ENCODE data around the gene DMBT1. TPM values are rescaled to one million over a fixed set of nuclear protein-coding genes. Genes with fewer than 3 reads are reported as not detected.
A peak's percentile ranks its signal among the peaks of the same experiment; 100 is the strongest.

The DMBT1 gene
- total RNA-seq, 2 experiments from 2014 or later, result not detected

DNA sequence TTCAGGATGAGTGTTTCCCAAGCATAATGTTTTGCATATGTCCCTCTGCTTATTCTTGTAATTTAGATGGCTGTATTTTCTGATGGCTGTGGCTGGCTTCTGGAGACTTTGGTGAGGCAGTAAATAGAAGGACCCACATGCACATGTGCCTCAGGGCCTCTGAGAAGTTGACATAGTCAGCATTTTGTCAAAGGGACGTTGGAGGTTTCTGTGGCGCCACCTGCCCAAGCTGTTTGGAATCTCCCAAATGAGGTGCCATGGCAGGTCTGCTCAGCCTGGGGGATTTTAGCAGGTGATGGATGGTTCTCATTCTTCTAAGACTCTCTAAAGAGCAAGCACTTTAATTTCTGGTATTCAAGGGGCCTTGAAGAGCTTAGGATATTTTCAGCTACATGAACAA lies 109.3 kb downstream of the DMBT1 start:
- no peak overlapping the region for H3K27ac ChIP-seq (ENCODE audit: low read depth, low read length, poor library complexity, severe bottlenecking)
- no peaks in the 10 kb centered on the region for H4K20me1 ChIP-seq (ENCODE audit: insufficient read depth, low read length)
- no peak overlapping the region for H3K4me3 ChIP-seq (ENCODE audit: low read depth, low read length, poor library complexity, severe bottlenecking)
- DNase-seq (ENCODE audit: low spot score), result no peak
- CTCF ChIA-PET (ENCODE audit: unreplicated experiment), result no interaction called here
- H3K4me1 ChIP-seq (ENCODE audit: insufficient read depth, low read length, poor library complexity, severe bottlenecking), result no peaks in the 10 kb centered on the region
- no peak overlapping the region for H3K4me2 ChIP-seq (ENCODE audit: low read length)
- H3K36me3 ChIP-seq (ENCODE audit: insufficient read depth, low read length), result no peaks in the 10 kb centered on the region
- no peak for TF ChIP-seq EZH2phosphoT487 (IDR thresholded peaks at IDR 0.05; ENCODE audit: borderline replicate concordance, low read depth, low read length)
- TF ChIP-seq, protein P1, sequence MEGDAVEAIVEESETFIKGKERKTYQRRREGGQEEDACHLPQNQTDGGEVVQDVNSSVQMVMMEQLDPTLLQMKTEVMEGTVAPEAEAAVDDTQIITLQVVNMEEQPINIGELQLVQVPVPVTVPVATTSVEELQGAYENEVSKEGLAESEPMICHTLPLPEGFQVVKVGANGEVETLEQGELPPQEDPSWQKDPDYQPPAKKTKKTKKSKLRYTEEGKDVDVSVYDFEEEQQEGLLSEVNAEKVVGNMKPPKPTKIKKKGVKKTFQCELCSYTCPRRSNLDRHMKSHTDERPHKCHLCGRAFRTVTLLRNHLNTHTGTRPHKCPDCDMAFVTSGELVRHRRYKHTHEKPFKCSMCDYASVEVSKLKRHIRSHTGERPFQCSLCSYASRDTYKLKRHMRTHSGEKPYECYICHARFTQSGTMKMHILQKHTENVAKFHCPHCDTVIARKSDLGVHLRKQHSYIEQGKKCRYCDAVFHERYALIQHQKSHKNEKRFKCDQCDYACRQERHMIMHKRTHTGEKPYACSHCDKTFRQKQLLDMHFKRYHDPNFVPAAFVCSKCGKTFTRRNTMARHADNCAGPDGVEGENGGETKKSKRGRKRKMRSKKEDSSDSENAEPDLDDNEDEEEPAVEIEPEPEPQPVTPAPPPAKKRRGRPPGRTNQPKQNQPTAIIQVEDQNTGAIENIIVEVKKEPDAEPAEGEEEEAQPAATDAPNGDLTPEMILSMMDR (conservative IDR thresholded peaks at IDR 0.05; ENCODE audit: low read length), result peak; percentile 27; the same call in 1 of the 2 replicates
- H3K9me2 ChIP-seq (ENCODE audit: insufficient read depth, low read length), result no peaks in the 10 kb centered on the region
- no peaks in the 10 kb centered on the region for H3K9me3 ChIP-seq (ENCODE audit: low read length)
- H3K79me2 ChIP-seq (ENCODE audit: insufficient read depth, low read depth, low read length), result no peaks in the 10 kb centered on the region
- POLR2A ChIA-PET, result no interaction called here
- no TSS peak for BruUV-seq (replicated peaks)
- intact Hi-C loops (cut with micrococcal nuclease; ENCODE audit: unreplicated experiment), result no loop called here
- H2AFZ ChIP-seq (ENCODE audit: low read length), result no peak overlapping the region

DNA sequence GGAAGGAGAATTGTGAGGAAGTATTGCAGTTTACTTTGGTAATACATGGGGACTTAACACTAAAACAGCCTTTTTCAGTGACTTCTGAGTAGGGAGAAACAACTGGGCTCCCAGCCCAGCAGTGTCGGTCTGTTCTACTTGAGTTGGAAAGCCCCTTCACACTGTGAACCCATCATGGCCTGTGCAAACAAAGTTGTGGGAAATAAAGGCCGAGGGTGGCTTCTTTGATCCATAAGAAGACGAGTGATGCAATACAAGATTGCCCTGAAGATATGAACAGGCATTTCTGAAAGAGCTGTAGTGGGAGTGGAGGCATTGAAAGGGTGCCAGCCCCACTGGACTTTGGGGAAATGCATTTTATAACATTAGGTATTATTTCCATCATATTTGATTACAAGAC lies 110.8 kb downstream of the DMBT1 start:
- CTCF ChIA-PET (ENCODE audit: unreplicated experiment), result no interaction called here
- no peak overlapping the region for H3K4me3 ChIP-seq (ENCODE audit: low read depth, low read length, poor library complexity, severe bottlenecking)
- DNase-seq (ENCODE audit: low spot score), result no peak
- POLR2A ChIA-PET, result no interaction called here
- intact Hi-C loops (cut with micrococcal nuclease; ENCODE audit: unreplicated experiment), result no loop called here
- TF ChIP-seq, protein P1 (conservative IDR thresholded peaks at IDR 0.05; ENCODE audit: low read length), result no peak
- TF ChIP-seq EZH2phosphoT487 (IDR thresholded peaks at IDR 0.05; ENCODE audit: borderline replicate concordance, low read depth, low read length), result no peak
- no peaks in the 10 kb centered on the region for H3K9me2 ChIP-seq (ENCODE audit: insufficient read depth, low read length)
- BruUV-seq (replicated peaks), result no TSS peak
- no peak overlapping the region for H3K27ac ChIP-seq (ENCODE audit: low read depth, low read length, poor library complexity, severe bottlenecking)
- H3K9me3 ChIP-seq (ENCODE audit: low read length), result no peaks in the 10 kb centered on the region
- no peaks in the 10 kb centered on the region for H3K79me2 ChIP-seq (ENCODE audit: insufficient read depth, low read depth, low read length)
- no peak overlapping the region for H2AFZ ChIP-seq (ENCODE audit: low read length)
- H3K36me3 ChIP-seq (ENCODE audit: insufficient read depth, low read length), result no peaks in the 10 kb centered on the region
- no peaks in the 10 kb centered on the region for H4K20me1 ChIP-seq (ENCODE audit: insufficient read depth, low read length)
- H3K4me1 ChIP-seq (ENCODE audit: insufficient read depth, low read length, poor library complexity, severe bottlenecking), result no peaks in the 10 kb centered on the region
- H3K4me2 ChIP-seq (ENCODE audit: low read length), result no peak overlapping the region

DNA sequence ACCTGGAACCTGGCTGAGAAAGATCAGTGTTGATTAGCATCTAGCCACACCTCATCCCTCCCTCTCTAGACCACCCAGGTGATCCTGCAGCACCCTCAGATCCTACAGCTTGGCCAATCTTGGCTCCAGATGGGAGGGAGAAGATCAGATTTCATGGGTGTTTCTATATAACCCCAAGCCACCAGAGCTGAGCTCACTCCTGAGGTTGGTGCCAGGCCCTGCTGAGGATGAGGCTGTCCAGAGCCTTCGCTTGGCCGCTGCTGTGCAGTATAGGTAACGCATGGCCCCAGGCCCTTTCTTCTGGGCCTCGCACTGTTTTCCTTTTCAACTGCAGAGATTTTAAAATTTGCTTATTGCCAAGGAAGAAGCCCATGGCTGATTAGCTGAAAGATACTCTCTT lies 112.1 kb downstream of the DMBT1 start:
- Histone ChIP-seq H3K4me1 (ENCODE audit: insufficient read depth, low read length, poor library complexity, severe bottlenecking) (no peaks in the 10 kb centered on the region), H3K4me3 (ENCODE audit: low read depth, low read length, poor library complexity, severe bottlenecking) (no peak overlapping the region), H3K9me2 (ENCODE audit: insufficient read depth, low read length) (no peaks in the 10 kb centered on the region), H2AFZ (ENCODE audit: low read length) (no peak overlapping the region), H3K9me3 (ENCODE audit: low read length) (no peaks in the 10 kb centered on the region), H3K36me3 (ENCODE audit: insufficient read depth, low read length) (no peaks in the 10 kb centered on the region), H3K27ac (ENCODE audit: low read depth, low read length, poor library complexity, severe bottlenecking) (no peak overlapping the region), H3K4me2 (ENCODE audit: low read length) (no peak overlapping the region), H3K79me2 (ENCODE audit: insufficient read depth, low read depth, low read length) (no peaks in the 10 kb centered on the region), H4K20me1 (ENCODE audit: insufficient read depth, low read length) (no peaks in the 10 kb centered on the region)
- no peak for DNase-seq (ENCODE audit: low spot score)
- ChIA-PET CTCF (ENCODE audit: unreplicated experiment) (no interaction called here), POLR2A (no interaction called here)
- BruUV-seq (replicated peaks), result no TSS peak
- no peak for TF ChIP-seq EZH2phosphoT487 (IDR thresholded peaks at IDR 0.05; ENCODE audit: borderline replicate concordance, low read depth, low read length)
- TF ChIP-seq, protein P1 (conservative IDR thresholded peaks at IDR 0.05; ENCODE audit: low read length), result no peak
- intact Hi-C loops (cut with micrococcal nuclease; ENCODE audit: unreplicated experiment), result no loop called here

All from OCI-LY7 (cell line).